GM18909 (cell line): ENCODE results near the gene SNRK.
A peak's percentile ranks its signal among the peaks of the same experiment; 100 is the strongest.

ENCODE experiments used
- ATAC-seq: cut with Tn5 transposase; IDR thresholded peaks from one replicate; pipeline ENCODE4 v1.9.1; 2021; ENCODE audit warnings: mild to moderate bottlenecking; ENCODE audit not compliant: unreplicated experiment, poor library complexity

The SNRK gene

GRCh38 chr3:43266995-43267394 is 19.3 kb upstream of the SNRK start:
- no peak for ATAC-seq

DNA sequence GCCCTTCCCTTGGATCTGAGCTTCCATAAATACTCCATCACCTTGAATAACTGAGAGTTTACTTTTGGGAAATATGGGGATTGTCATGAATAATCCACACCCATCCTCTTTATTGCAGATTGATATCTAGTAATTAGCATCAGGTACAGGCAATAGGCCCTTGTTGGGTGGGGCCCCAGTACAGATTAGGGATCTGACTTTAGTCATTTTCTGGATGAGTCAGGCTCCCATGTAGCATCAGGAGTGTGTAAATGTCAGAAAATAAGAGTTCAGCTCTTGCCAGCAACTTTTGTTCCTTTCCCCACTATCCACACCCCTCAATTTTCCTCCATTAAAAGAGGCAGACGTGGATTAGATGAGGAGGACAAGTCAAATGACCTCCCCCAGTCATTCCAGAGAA is 17.7 kb upstream of the SNRK start:
- no peak for ATAC-seq

GRCh38 chr3:43270078-43270477 is 16.3 kb upstream of the SNRK start:
- no peak for ATAC-seq

DNA sequence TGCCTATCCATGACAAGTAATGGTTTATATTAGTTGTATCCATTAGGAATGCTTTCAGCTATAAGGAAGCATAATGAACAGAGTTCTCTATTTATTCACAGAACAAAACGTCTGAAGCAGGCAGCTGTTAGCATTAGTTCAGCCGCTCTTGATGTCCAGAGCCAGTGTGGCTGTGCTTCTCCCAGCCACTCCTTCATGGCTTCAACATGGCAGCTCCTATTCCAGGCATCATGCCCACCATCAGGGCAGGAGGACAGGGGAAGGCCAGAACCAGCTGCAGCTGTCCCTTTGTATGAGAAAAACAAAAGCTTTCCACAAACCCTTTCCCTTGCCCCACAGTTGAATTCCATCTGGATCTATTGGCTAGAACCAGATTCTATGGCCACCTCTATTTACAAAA is 12.9 kb upstream of the SNRK start:
- ATAC-seq, result no peak

- ATAC-seq, result no peak
Observed at GRCh38 chr3:43279082-43279481, 7.3 kb upstream of the SNRK start.

- no peak for ATAC-seq
Observed at GRCh38 chr3:43279532-43279931, 6.8 kb upstream of the SNRK start.

GRCh38 chr3:43281020-43281419 is 5.3 kb upstream of the SNRK start:
- ATAC-seq, result no peak

- ATAC-seq, result no peak
Observed at GRCh38 chr3:43284171-43284570, 2.2 kb upstream of the SNRK start.

- no peak for ATAC-seq
Observed at GRCh38 chr3:43285644-43286043, 696 bp upstream of the SNRK start.

DNA sequence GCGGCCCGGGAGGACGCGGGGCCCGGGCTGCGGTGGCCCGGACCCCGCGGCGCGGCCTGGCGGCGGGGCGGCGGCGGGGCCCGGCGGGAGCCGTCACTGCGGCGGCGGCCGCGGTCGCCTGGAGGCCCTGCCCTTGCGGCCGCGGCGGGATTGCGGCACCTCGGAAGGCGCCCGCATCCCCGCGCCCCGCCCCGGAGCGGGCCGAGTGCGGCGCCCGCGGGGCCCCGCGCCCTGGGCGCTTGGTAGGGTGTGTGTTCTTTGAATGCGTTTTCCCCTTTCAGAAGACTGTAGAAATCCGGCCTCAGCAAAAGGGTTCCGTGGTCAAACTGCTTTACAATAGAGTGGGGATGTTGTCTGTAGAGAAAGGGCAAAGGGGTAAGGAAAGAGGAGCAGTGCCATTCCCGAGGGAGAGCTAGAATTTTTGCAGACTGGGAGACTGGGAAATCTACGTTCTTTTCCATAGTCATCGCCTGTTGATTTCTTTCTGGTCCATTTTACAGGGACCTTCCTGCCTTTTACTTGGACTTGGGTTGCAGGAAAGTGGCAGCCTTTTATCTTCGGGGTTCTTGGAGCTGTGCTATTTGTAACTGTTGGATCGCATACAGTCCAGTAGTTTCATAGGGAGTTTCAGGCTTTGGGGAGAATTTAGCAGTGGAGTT is 630 bp downstream of the SNRK start:
- ATAC-seq, result peak; percentile 37

DNA sequence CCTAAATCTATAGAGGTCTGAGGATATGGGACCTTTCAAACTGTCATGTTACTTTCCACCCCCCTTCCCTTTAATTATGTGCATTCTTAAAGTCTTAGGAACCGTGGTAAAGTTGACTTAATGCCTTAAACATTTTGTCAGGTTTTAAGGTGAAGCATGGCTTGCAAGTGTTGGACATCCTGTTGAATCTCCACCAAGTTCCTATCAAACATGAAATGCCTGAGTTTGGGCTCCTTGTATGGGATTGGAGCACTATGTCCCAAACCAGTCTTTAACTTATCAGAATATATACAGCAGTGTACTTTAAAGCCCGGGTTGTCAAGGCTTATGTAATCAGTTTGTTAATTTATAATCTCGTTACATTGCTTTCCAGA is 1.1 kb downstream of the SNRK start:
- no peak for ATAC-seq

DNA sequence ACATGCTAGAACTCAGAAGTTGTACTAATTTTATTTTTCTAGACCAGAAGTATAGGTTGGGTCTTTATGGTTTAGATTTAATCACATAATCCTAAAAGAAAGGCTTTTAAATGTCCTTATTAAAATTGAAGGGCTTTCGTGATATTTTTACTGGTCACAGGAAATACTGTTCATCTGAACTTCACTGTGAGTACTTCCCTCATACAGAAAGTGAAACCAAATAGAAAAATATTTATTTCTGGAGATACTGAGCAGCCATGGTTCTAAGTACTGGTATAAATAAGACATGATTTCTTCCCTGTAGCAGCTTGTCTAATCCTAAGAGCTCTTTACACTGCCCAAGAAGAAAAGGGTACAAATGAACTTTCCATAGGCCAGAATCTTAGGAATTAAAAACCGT is 2.0 kb downstream of the SNRK start:
- ATAC-seq, result peak; percentile 40

DNA sequence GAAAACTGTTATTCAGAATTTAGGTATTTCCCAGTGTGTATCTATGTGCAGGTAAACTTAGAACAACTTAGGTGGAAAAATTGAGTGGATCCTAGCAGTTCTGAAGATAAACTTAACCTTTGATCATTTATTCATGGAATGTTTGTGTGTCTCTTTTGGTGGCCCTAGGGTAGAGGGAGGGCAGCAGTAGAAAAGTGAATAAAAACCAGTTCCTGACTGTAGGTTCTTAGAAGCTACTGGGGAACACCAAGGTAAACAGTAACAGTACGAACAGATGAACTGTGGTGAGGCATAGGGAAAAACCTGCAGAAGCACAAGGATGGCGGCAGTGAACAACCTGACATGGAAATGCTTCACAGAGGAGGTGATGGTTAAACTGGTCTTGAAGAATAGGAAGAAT is 2.5 kb downstream of the SNRK start:
- no peak for ATAC-seq

DNA sequence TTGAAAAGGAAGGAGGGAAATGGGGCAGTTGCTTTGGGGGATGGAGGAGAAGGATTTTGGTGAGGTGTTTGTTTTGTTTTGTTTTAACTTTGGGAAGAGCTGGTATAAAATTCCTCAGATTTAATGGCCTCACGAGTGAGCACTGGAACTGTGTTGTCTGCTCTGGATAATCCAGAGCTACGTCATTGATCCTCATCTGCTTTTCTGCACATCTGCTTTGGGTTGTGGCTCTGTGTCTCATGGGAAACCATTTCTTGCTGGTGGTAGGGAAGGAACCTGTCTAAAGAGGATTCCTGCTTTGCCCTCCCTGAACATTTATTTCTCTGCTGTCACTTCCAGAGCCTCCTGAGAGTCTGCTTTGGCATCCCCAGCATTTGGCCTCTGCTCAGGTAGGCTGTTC is 3.1 kb downstream of the SNRK start:
- ATAC-seq, result no peak

- no peak for ATAC-seq
Observed at GRCh38 chr3:43289841-43290470, 3.6 kb downstream of the SNRK start.

- ATAC-seq, result no peak
Observed at GRCh38 chr3:43290956-43291355, 4.6 kb downstream of the SNRK start.

DNA sequence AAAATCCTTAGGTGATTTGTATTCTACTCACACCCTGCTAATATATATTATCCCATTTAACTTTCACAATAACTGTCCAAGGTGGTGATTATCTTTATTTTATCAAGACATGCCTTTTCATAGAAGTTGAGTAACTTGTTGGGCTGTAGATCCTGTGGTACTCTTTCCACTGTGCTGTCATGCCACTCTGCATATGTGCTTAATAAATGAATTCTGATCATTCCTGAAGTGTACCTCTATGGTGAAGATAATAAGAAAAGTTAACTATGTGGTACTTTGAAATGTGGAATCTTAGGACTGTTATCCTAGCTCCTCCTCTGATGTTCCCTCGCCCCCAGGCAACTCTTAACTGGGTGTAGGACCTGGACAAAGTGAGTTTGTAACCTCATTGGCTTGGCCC is 5.2 kb downstream of the SNRK start:
- no peak for ATAC-seq

GRCh38 chr3:43294975-43295374 is 8.6 kb downstream of the SNRK start:
- ATAC-seq, result no peak

DNA sequence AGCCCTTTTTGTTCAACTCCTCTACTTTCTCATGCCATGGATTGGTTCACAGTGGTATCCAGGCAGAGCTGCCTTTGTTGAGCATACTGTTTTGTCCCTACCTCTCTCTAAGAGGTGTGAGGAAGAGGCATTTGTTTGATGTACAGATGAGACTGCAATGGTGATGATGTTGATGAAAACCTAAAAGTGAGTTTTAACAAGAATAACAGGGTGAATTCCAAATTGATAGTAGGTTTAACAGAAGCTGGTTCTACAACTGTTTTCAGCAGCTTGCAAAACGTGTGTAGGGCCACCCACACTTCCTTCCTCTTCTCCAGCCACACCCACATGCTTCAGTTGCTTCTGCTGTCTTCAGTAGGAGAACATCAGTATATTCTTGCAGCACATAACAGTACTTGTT is 10.2 kb downstream of the SNRK start:
- ATAC-seq, result peak; percentile 74

DNA sequence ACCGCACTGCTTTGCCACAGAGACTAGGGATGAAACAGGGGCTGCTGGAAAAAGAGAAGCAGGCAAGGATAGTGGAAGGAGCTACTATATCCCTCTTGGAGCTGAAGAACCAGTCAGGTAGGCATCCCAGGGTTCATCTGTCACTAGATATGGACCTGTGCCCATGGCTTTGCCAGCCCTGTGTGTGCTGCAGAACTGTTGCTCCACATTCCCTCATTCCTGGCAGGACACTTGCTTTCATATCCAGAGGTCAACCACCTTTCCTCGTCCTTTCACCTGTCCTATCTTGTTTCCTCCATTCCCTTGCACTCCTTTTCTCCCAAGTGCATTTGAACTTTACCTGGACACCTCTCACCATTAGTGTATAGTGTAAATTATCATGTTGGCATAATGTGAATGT is 12.0 kb downstream of the SNRK start:
- no peak for ATAC-seq

DNA sequence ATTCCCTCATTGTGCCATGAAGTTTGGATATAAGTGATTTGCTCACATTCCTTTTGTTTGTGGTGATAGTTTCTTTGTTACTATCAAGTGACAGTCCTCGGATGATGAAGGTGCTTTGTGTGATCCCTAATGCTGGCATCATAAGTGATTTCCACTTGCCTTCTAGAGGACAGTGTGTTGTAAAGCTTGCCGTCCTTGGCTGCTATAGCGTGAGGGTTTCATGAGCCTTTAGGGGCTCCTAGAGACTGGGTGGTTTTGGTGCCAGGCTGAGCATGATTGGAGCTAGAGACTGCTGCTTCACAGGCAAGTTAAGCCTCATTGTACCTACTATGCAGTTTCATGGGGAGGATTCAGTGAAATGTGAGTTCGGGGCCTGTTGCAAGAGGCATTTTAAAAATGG is 12.4 kb downstream of the SNRK start:
- ATAC-seq, result no peak

DNA sequence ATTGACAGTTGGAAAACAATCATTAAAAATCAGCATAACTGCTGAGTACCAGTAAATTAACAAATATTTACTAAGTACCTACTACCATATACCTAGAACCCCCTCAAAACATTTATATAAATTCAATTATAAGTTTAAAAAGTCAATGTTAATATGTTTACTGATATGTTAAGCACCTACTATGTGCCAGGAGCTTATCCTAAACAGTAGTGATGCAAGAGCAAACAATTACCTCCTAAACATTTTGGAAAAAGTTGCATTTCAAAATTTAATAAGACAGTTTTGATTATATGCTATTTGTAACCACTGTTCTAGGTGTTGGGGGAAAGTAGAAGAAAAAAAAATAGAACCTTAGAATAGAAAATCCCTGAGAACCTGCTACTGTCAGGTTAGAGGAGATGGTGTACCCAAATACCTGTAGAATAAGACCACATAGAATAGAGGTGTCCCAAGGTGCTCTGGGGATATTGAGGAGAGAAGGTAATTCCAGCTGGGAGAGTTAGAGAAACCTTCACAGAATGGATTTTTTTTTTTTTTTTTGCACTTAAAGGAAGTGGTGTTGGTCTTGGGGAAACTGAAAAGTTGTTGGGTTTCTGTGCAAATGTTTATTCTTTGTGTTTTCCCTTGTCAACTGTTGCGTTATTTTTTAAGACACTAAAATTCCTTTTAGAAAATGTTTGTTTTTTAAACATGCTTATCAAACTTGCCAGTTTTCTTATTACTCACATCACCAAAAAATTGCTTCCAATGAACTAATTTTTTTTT is 16.0 kb downstream of the SNRK start:
- no peak for ATAC-seq
